Stimulated activated CD8-positive, alpha-beta memory T cell treated with anti-CD3 and anti-CD28 coated beads, Interleukin-15, amount 100 ng/mL, for 24 hours (primary cell): ENCODE measurements around the gene SEPTIN3.
A peak's percentile ranks its signal among the peaks of the same experiment; 100 is the strongest.
"Not testable (repeated sequence)": the region's sequence is repeated elsewhere in the genome, so short reads cannot be mapped to it uniquely, and the experiment has no call there.

Experiments used
- DNase-seq: peaks from one replicate; pipeline ENCODE4 v3.0.0-alpha.2; 2020; ENCODE audit warnings: low read depth

SEPTIN3 gene

GRCh38 chr22:41943661-41944209, 25.5 kb upstream of the SEPTIN3 start:
- DNase-seq, result no peak

DNA sequence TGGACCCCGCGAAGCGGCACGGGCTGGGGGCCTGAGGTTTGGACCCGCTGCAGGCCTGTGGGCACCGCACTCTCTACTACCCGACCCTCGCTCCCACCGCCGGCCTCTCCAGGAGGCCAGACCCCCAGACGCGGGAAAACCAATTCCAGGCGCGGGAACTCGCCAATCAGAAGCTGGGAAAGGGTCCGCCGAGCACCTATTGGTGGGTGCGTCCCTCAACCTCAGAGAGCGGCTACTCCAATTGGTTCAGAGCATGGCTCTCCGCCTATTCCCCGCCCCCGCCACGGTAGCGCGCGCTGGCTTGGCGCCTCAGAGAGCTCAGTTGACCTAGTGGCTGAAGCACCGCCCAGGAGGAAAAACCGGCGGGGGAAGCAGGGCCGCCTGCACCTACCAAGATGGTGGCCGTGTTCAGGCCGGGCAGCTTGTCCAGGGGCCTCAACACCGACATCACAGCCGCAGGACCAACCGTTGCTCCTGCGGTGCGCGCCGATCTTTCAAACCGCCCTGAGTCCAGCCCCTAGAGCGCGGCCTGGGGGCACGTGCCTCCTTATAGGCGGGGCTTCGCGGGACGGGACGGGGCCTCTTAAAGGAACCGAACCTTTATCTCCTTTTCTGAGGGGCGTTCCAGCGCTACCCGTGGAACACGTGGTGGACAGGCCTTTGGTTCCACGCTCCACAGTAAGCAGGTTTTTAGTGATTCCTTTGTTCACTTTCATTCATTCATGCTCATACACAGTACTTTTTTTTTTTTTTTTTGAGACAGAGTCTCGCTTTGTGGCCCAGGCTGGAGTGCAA, 22.4 kb upstream of the SEPTIN3 start, which contains the start of gene CENPM:
Gene CENPM (minus strand): TSS at position 524 of the 795 bp plus-strand sequence. CDS start 76 bp downstream, at position 448.
- peak; percentile 75 for DNase-seq

- no peak for DNase-seq
Observed at GRCh38 chr22:41947424-41948080, 21.7 kb upstream of the SEPTIN3 start.

GRCh38 chr22:41948142-41948541, 21.1 kb upstream of the SEPTIN3 start:
- DNase-seq, result no peak

GRCh38 chr22:41948928-41949296, 20.3 kb upstream of the SEPTIN3 start:
- not testable (repeated sequence) for DNase-seq

GRCh38 chr22:41949297-41949965, 19.8 kb upstream of the SEPTIN3 start:
- DNase-seq, result no peak

DNA sequence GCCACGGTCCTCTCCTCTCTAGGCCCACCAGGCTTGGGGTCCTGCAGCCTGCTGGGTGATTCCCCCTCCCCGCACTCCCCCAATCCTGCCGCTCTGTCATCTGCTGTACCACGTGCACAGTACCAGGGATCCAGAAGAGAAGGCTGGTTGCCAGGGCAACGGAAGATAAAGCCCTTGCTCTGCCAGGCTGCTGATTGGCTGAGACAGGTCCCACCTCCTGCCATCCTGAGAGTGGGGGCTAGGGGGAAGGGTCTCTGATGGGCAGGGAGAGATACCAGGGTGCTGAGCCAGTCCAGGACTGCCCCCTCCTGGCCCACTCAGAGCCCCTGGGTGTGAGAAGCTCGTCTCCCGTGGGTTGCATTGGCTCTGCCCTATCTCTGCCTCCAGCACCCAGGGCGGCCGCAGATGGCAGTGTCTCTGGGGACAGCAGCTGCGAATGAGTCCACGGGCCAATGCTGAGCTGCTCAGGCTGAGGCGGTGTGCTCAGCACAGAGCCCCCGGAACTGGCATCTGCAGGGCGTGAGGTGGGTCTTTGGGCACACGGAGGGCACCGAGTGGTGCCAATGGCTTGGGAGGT, 17.3 kb upstream of the SEPTIN3 start, which contains the start of gene SMIM45:
Gene SMIM45 (plus strand): TSS at position 253 of the 577 bp plus-strand sequence.
- DNase-seq, result no peak

DNA sequence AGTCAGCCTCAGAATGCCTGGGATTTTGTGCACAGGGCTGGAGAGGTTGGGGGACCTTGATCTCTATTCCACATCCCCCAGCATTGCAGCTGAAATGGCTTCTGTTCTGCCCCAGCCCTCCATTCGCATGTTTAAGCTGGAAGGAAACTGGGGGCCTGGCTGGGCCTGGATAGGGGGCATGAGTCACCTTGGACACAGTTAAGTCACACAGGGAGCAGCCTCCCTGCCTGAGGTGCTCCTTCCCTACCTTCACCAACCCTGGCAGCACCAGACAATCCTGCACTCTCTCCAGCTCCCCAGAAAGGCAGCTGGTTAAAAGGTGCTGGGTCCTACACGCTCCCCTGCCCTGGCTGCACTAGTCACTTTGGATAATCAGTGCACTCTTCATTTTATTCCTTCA, 16.5 kb upstream of the SEPTIN3 start:
- DNase-seq, result no peak

DNA sequence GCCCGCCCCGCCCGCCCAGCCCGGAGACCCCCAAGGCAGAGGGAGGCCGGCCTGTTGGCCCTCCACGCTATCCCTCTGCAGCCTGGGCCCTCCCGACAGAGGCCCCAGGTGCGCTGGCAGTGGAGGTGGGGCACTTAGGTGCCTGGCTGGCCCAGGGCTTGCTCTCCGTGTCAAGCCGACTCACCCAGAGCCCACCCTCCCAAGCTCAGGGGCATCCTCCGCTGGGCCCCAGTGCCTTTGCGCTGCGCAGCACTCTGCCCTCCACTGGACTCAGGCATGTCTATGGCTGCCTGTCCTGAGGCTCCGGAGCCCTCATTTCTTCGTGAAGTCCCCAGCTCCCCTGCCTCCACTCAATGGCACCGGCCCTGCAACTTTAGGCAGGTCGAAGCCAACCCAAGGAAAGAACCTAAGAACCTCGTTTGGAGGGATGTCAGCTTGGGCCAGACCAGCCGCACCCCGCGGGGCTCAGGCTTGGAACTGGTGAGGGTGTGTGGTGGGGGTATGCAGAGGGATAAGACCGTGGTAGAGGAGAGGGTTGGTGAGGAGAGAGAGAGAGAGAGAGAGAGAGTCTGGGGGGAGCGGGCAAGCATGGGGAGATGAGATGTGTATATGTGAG, 11.2 kb upstream of the SEPTIN3 start:
- no peak for DNase-seq

- DNase-seq, result no peak
Observed at GRCh38 chr22:41963453-41964111, 5.7 kb upstream of the SEPTIN3 start.

DNA sequence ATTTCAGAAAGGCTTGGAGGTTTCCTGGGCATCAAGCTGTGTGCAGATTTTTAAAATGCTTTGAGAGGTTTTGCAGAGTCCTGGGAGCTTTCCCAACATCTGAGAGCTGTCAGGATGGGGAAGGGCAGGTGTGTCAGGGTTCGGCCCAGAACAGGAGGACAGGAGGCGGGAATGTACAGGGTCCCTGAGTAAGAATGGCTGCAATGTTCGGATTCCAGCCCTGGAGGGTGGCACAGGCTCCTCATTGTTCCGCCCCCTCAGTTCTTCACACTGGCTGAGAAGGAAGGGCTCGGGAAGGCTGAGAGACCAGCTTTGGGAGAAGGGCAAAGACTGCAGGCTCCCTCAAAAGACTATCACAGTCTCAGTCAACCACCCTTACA, 5.1 kb upstream of the SEPTIN3 start:
- no peak for DNase-seq

GRCh38 chr22:41966225-41966606, 3.0 kb upstream of the SEPTIN3 start:
- no peak for DNase-seq

DNA sequence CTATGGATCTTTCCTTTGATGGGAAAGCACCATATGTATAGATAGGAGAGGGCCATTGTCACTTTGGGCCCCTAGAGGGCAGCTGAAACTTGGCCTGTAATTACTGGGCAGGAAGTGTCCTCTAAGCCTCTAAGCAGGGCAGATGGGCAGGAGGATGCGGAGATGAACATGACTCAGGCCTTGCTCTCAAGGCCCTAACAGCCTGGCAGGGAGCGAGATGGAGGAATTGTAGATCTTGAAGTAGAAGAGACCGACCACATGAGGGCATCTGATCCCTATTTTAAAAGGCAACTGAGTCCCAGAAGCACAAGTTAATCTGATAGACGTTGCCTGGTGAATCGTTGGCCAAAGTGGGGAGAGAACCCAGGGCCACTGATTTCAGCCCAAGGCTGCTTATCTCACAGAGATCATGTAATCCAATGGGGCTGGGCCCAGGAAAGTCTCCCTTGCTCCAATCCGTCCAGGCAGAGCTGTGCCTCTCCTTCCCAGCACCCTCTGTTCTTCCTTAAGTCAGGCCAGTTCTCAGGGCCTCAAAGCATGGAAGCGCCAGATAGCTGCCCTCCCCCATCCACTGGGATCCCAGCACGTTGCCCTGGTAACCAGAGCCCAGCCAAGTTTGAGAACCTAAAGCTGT, 2.5 kb upstream of the SEPTIN3 start:
- no peak for DNase-seq

GRCh38 chr22:41968601-41969000, 642 bp upstream of the SEPTIN3 start:
- DNase-seq, result no peak

- no peak for DNase-seq
Observed at GRCh38 chr22:41970601-41971000, 1.4 kb downstream of the SEPTIN3 start.

DNA sequence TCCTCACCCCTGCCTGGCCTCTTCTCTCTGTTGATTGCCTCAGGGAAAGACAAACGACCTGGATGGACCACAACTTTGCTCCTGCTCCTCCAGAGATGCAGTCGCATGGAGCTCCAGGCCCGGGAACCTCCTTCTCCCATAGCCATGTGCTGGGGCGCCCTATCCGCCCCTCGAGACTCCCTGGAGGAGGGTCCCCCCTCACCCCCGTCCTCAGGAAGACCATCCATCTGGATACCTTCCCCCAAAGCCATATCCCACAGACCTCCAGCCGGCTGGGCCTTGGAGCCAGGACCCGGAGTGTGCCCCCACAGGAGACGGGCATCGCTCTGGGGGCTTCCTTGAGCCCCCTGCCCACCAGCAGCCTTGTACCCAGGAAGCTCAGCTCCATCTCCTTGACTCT, 2.2 kb downstream of the SEPTIN3 start:
- DNase-seq, result no peak

DNA sequence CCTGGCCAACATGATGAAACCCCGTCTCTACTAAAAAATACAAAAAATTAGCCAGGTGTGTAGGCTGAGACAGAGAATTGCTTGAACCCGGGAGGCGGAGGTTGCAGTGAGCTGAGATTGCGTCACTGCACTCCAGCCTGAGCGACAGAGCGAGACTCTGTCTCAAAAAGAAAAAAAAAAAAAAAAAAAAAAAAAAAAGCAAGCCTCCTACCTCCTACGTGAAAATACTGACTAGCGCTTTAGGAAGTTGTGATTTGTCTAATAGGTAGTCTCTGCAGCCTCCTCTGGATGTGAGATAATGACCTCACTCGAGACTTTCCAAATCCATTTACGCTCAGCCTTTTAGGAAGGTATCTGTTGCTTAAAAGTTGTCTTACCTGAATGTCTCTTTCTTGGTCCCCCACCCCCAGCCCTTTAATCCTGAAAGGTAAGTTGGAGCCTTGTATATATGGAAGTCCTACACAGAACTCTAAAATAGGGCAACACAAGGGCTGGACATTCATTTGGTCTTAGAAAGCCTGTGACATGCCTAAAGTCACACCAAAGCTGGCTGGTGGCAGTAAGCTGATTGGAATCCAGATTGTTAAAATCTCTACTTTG, 5.5 kb downstream of the SEPTIN3 start:
- DNase-seq, result no peak

- no peak for DNase-seq
Observed at GRCh38 chr22:41975299-41976069, 6.2 kb downstream of the SEPTIN3 start.

DNA sequence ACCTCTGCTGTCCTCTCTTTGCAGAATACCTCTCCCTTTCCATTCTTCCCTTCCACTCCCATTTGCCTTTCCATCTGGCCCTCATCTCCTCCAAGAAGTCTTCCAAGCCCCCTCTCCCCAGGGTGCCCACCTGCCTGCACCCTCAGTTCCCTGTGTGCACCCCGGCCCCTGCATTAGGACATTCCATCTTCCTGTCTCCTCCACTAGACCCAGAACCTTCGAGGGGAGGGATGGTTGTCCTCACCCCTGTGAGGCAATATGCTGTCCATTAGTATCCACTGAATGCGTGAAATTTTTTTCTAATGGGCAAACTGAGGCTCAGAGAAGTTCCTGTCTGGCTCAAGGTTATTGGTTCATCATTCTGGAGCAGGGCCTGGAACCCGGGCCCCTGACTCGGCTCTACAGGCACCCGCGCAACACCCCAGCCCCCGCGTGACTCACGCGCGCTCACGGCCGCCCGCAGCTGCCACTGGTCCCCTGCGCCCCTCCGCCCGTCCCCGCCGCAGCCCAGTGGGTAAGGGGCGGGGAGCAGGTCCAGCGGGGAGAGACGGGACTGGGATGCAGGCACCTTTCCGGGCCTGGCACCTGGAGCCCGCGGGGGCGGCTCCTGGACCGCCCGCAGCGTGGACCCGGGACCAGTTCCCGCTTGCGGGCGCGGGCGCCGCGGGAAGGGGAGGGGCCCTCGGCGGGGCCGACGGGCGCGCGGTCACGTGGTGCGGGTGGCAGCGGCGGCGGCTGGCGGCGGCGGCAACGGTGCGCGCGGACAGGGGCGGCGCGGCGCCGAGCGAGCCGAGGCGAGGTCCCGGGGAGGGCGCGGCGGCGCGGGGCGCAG, 7.0 kb downstream of the SEPTIN3 start:
- no peak for DNase-seq
